ENCODE results near the gene CHMP2B.
A peak's percentile ranks its signal among the peaks of the same experiment; 100 is the strongest.

CHMP2B gene

DNA sequence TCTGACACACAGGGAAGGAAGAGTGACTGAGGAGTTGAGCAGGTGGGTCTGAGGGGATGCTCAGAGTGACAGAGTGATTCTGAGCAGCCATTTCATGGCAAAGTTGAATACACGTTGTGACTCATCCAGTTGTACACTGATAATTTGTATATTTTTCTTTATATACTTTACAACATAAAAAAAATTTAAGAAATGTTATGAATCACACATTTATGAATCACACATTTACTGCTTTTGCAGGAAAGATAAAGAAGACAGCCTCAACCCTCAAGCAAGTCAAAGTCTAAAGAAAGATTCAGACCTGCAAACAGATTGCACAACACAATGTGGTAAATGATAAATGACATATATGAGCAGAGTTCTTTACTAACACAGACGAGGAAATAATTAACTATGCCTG, 21.0 kb upstream of the CHMP2B start:
- Histone ChIP-seq H3K36me3 (ENCODE audit: control insufficient read depth in 4 of 4, insufficient read depth in 4 of 4, low read length in 3 of 4) (no peaks in the 10 kb centered on the region), H3K4me3 (ENCODE audit: control insufficient read depth in 1 of 7, extremely low read depth in 1 of 7, insufficient read depth in 4 of 7, low read depth in 2 of 7, low read length in 6 of 7) (no peak overlapping the region), H3K27me3 (replicated peaks in 2 of 5; ENCODE audit: control insufficient read depth in 4 of 5, insufficient read depth in 5 of 5, low read length in 4 of 5) (peaks cover 0 to 2% (median 0%) of the 10 kb centered on the region in 5 experiments), H3K9me3 (ENCODE audit: control extremely low read depth in 1 of 5, control insufficient read depth in 4 of 5, insufficient read depth in 2 of 5, low read depth in 1 of 5, low read length in 4 of 5) (no peaks in the 10 kb centered on the region), H3K27ac (ENCODE audit: insufficient read depth in 1 of 2, low read depth in 1 of 2, low read length in 2 of 2, poor library complexity in 1 of 2, severe bottlenecking in 2 of 2) (no peak overlapping the region), H3K4me1 (ENCODE audit: control extremely low read depth in 1 of 4, control insufficient read depth in 4 of 4, insufficient read depth in 4 of 4, low read length in 3 of 4) (no peaks in the 10 kb centered on the region)
- DNase-seq = peak; percentile 4 to 52 (median 52)
- CTCF ChIA-PET = no interaction called here
- no CpG with 5 or more reads among the region's 2 CpGs for WGBS (ENCODE audit: insufficient coverage)
- POLR2A ChIA-PET = no interaction called here

GRCh38 chr3:87206635-87207034, 20.5 kb upstream of the CHMP2B start:
- H3K9me3 ChIP-seq (ENCODE audit: control extremely low read depth in 1 of 5, control insufficient read depth in 4 of 5, insufficient read depth in 2 of 5, low read depth in 1 of 5, low read length in 4 of 5) = no peaks in the 10 kb centered on the region
- POLR2A ChIA-PET = no interaction called here
- no peaks in the 10 kb centered on the region for H3K4me1 ChIP-seq (ENCODE audit: control extremely low read depth in 1 of 4, control insufficient read depth in 4 of 4, insufficient read depth in 4 of 4, low read length in 3 of 4)
- no peak for DNase-seq
- no peak overlapping the region for H3K4me3 ChIP-seq (ENCODE audit: control insufficient read depth in 1 of 7, extremely low read depth in 1 of 7, insufficient read depth in 4 of 7, low read depth in 2 of 7, low read length in 6 of 7)
- H3K36me3 ChIP-seq (ENCODE audit: control insufficient read depth in 4 of 4, insufficient read depth in 4 of 4, low read length in 3 of 4) = no peaks in the 10 kb centered on the region
- CTCF ChIA-PET = no interaction called here
- H3K27ac ChIP-seq (ENCODE audit: insufficient read depth in 1 of 2, low read depth in 1 of 2, low read length in 2 of 2, poor library complexity in 1 of 2, severe bottlenecking in 2 of 2) = no peak overlapping the region
- no CpG with 5 or more reads among the region's 1 CpG for WGBS (ENCODE audit: insufficient coverage)
- peaks cover 0 to 2% (median 0%) of the 10 kb centered on the region in 5 experiments for H3K27me3 ChIP-seq (replicated peaks in 2 of 5; ENCODE audit: control insufficient read depth in 4 of 5, insufficient read depth in 5 of 5, low read length in 4 of 5)

DNA sequence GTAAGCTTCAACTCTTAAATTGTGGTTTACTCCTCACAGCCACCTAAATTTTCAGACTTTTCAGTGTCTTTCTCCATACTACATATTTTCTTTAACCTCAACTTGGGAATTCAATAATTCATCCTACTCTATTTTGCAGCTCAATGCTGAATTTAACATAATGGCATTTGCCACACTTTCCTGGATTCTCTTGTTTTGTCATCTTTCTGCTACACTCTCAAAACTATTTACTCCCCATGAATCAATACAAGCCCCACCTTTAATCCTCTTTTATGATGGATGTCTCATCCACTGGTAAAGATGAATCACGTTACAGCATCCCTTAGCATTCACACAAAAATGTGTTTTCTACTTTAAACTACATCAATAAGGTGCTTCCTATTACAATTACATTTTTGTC, 19.6 kb upstream of the CHMP2B start:
- Histone ChIP-seq H3K36me3 (ENCODE audit: control insufficient read depth in 4 of 4, insufficient read depth in 4 of 4, low read length in 3 of 4) (no peaks in the 10 kb centered on the region), H3K4me3 (ENCODE audit: control insufficient read depth in 1 of 7, extremely low read depth in 1 of 7, insufficient read depth in 4 of 7, low read depth in 2 of 7, low read length in 6 of 7) (no peak overlapping the region), H3K9me3 (ENCODE audit: control extremely low read depth in 1 of 5, control insufficient read depth in 4 of 5, insufficient read depth in 2 of 5, low read depth in 1 of 5, low read length in 4 of 5) (no peaks in the 10 kb centered on the region), H3K4me1 (ENCODE audit: control extremely low read depth in 1 of 4, control insufficient read depth in 4 of 4, insufficient read depth in 4 of 4, low read length in 3 of 4) (no peaks in the 10 kb centered on the region), H3K27me3 (replicated peaks in 2 of 5; ENCODE audit: control insufficient read depth in 4 of 5, insufficient read depth in 5 of 5, low read length in 4 of 5) (peaks cover 0 to 2% (median 0%) of the 10 kb centered on the region in 5 experiments), H3K27ac (ENCODE audit: insufficient read depth in 1 of 2, low read depth in 1 of 2, low read length in 2 of 2, poor library complexity in 1 of 2, severe bottlenecking in 2 of 2) (no peak overlapping the region)
- ChIA-PET POLR2A (no interaction called here), CTCF (no interaction called here)
- WGBS (ENCODE audit: insufficient coverage) = no CpG with 5 or more reads among the region's 1 CpG
- DNase-seq = no peak

DNA sequence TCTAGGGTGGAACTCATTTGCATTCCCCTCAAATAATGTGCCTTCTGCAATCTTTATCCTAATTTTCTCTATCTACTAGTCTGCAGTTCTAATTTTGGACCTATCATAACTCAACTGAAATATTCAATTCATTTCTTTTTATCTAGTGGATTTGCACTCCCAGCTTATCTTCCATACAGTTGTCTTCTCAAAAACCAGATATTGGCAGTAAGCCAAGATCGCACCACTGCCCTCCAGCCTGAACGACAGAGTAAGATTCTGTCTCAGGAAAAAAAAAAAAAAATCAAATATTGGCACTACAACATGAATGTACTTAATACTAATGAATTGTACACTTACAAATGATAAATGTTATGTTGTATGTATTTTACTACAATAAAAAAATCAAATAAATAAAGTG, 18.0 kb upstream of the CHMP2B start:
- no peaks in the 10 kb centered on the region for H3K9me3 ChIP-seq (ENCODE audit: control extremely low read depth in 1 of 5, control insufficient read depth in 4 of 5, insufficient read depth in 2 of 5, low read depth in 1 of 5, low read length in 4 of 5)
- no peaks in the 10 kb centered on the region for H3K27me3 ChIP-seq (replicated peaks in 2 of 5; ENCODE audit: control insufficient read depth in 4 of 5, insufficient read depth in 5 of 5, low read length in 4 of 5)
- POLR2A ChIA-PET = no interaction called here
- no CpG with 5 or more reads among the region's 2 CpGs for WGBS (ENCODE audit: insufficient coverage)
- H3K27ac ChIP-seq (ENCODE audit: insufficient read depth in 1 of 2, low read depth in 1 of 2, low read length in 2 of 2, poor library complexity in 1 of 2, severe bottlenecking in 2 of 2) = no peak overlapping the region
- CTCF ChIA-PET = interaction anchor here (0.7 kb wide), 1 partner anchor 121 kb away, joined by 3 read pairs; no protein-coding TSS in a partner anchor
- H3K4me1 ChIP-seq (ENCODE audit: control extremely low read depth in 1 of 4, control insufficient read depth in 4 of 4, insufficient read depth in 4 of 4, low read length in 3 of 4) = no peaks in the 10 kb centered on the region
- no peaks in the 10 kb centered on the region for H3K36me3 ChIP-seq (ENCODE audit: control insufficient read depth in 4 of 4, insufficient read depth in 4 of 4, low read length in 3 of 4)
- DNase-seq = peak in 2 of 3 donors; percentile 2 to 16
- no peak overlapping the region for H3K4me3 ChIP-seq (ENCODE audit: control insufficient read depth in 1 of 7, extremely low read depth in 1 of 7, insufficient read depth in 4 of 7, low read depth in 2 of 7, low read length in 6 of 7)

GRCh38 chr3:87218560-87218959, 8.5 kb upstream of the CHMP2B start:
- DNase-seq = no peak
- no CpG with 5 or more reads among the region's 1 CpG for WGBS (ENCODE audit: insufficient coverage)
- POLR2A ChIA-PET = no interaction called here
- H3K9me3 ChIP-seq (ENCODE audit: control extremely low read depth in 1 of 5, control insufficient read depth in 4 of 5, insufficient read depth in 2 of 5, low read depth in 1 of 5, low read length in 4 of 5) = no peaks in the 10 kb centered on the region
- H3K4me3 ChIP-seq (ENCODE audit: control insufficient read depth in 1 of 7, extremely low read depth in 1 of 7, insufficient read depth in 4 of 7, low read depth in 2 of 7, low read length in 6 of 7) = no peak overlapping the region
- CTCF ChIA-PET = no interaction called here
- no peak overlapping the region for H3K27ac ChIP-seq (ENCODE audit: insufficient read depth in 1 of 2, low read depth in 1 of 2, low read length in 2 of 2, poor library complexity in 1 of 2, severe bottlenecking in 2 of 2)
- no peaks in the 10 kb centered on the region for H3K4me1 ChIP-seq (ENCODE audit: control extremely low read depth in 1 of 4, control insufficient read depth in 4 of 4, insufficient read depth in 4 of 4, low read length in 3 of 4)
- no peaks in the 10 kb centered on the region for H3K27me3 ChIP-seq (replicated peaks in 2 of 5; ENCODE audit: control insufficient read depth in 4 of 5, insufficient read depth in 5 of 5, low read length in 4 of 5)
- no peaks in the 10 kb centered on the region for H3K36me3 ChIP-seq (ENCODE audit: control insufficient read depth in 4 of 4, insufficient read depth in 4 of 4, low read length in 3 of 4)

DNA sequence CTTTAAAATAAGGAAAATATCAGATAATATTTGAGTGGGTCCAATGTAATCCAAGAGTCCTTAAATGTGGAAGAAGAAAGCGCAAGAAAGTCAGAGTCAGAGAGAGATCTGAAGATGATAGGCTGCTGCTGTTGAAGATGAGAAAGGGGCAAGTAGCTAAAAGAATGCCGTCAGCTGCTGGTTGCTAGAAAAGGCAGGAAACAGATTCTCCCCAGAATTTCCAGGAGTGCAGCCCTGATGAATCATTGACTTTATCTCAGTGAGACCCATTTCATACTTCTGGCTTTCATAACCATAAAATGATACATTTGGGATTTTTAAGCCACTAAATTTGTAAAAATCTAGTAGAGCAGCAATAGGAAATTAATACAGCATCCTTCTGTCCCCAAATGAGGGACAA, 7.5 kb upstream of the CHMP2B start:
- no peaks in the 10 kb centered on the region for H3K27me3 ChIP-seq (replicated peaks in 2 of 5; ENCODE audit: control insufficient read depth in 4 of 5, insufficient read depth in 5 of 5, low read length in 4 of 5)
- H3K4me3 ChIP-seq (ENCODE audit: control insufficient read depth in 1 of 7, extremely low read depth in 1 of 7, insufficient read depth in 4 of 7, low read depth in 2 of 7, low read length in 6 of 7) = no peak overlapping the region
- H3K36me3 ChIP-seq (ENCODE audit: control insufficient read depth in 4 of 4, insufficient read depth in 4 of 4, low read length in 3 of 4) = no peaks in the 10 kb centered on the region
- H3K9me3 ChIP-seq (ENCODE audit: control extremely low read depth in 1 of 5, control insufficient read depth in 4 of 5, insufficient read depth in 2 of 5, low read depth in 1 of 5, low read length in 4 of 5) = no peaks in the 10 kb centered on the region
- no peaks in the 10 kb centered on the region for H3K4me1 ChIP-seq (ENCODE audit: control extremely low read depth in 1 of 4, control insufficient read depth in 4 of 4, insufficient read depth in 4 of 4, low read length in 3 of 4)
- 97% methylated on average over 2 of the region's 2 CpGs for WGBS (ENCODE audit: insufficient coverage)
- CTCF ChIA-PET = no interaction called here
- POLR2A ChIA-PET = no interaction called here
- DNase-seq = no peak
- H3K27ac ChIP-seq (ENCODE audit: insufficient read depth in 1 of 2, low read depth in 1 of 2, low read length in 2 of 2, poor library complexity in 1 of 2, severe bottlenecking in 2 of 2) = no peak overlapping the region

DNA sequence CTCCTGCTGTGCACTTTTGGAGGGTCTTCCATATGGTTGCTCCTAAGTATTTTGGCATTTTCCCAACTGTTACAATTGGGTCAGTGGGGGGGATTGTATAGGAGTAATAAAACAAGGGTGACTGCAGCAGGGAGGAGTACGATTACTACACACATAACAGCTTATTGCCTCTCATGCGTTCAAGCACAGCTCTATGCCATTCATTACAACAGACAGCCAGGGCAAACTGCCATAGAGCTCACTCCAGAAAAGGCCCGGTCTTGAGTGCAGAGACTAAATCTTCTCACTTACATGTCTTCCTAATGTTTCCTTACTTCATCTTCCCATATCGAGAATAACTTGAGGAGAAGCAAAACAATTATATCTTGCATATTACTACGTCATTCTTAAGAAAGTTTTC, 1.4 kb upstream of the CHMP2B start:
- H3K4me1 ChIP-seq (ENCODE audit: control extremely low read depth in 1 of 4, control insufficient read depth in 4 of 4, insufficient read depth in 4 of 4, low read length in 3 of 4) = peaks cover 4 to 25% (median 12%) of the 10 kb centered on the region in 4 experiments
- H3K27me3 ChIP-seq (replicated peaks in 2 of 5; ENCODE audit: control insufficient read depth in 4 of 5, insufficient read depth in 5 of 5, low read length in 4 of 5) = no peaks in the 10 kb centered on the region
- H3K4me3 ChIP-seq (ENCODE audit: control insufficient read depth in 1 of 7, extremely low read depth in 1 of 7, insufficient read depth in 4 of 7, low read depth in 2 of 7, low read length in 6 of 7) = no peak overlapping the region
- no peak for DNase-seq
- 88% methylated on average over 2 of the region's 5 CpGs for WGBS (ENCODE audit: insufficient coverage)
- H3K9me3 ChIP-seq (ENCODE audit: control extremely low read depth in 1 of 5, control insufficient read depth in 4 of 5, insufficient read depth in 2 of 5, low read depth in 1 of 5, low read length in 4 of 5) = no peaks in the 10 kb centered on the region
- no peaks in the 10 kb centered on the region for H3K36me3 ChIP-seq (ENCODE audit: control insufficient read depth in 4 of 4, insufficient read depth in 4 of 4, low read length in 3 of 4)
- POLR2A ChIA-PET = no interaction called here
- CTCF ChIA-PET = interaction anchor here (1.1 to 1.6 kb wide), 3 partner anchors 14 to 35 kb away, joined by 3 to 5 read pairs (median 3); no protein-coding TSS in a partner anchor
- H3K27ac ChIP-seq (ENCODE audit: insufficient read depth in 1 of 2, low read depth in 1 of 2, low read length in 2 of 2, poor library complexity in 1 of 2, severe bottlenecking in 2 of 2) = no peak overlapping the region

All from common myeloid progenitor, CD34-positive (primary cell).